NCI-H1105 treated with DMSO at 0.1 percent for 48 hours (cell line): ENCODE measurements around the gene PLA2G15.
"Not testable (repeated sequence)": the region's sequence is repeated elsewhere in the genome, so short reads cannot be mapped to it uniquely, and the experiment has no call there.

Experiments used
- DNase-seq: peaks from one replicate; lab custom pipeline; 2025; lab: John Stamatoyannopoulos, UW

PLA2G15 gene

DNA sequence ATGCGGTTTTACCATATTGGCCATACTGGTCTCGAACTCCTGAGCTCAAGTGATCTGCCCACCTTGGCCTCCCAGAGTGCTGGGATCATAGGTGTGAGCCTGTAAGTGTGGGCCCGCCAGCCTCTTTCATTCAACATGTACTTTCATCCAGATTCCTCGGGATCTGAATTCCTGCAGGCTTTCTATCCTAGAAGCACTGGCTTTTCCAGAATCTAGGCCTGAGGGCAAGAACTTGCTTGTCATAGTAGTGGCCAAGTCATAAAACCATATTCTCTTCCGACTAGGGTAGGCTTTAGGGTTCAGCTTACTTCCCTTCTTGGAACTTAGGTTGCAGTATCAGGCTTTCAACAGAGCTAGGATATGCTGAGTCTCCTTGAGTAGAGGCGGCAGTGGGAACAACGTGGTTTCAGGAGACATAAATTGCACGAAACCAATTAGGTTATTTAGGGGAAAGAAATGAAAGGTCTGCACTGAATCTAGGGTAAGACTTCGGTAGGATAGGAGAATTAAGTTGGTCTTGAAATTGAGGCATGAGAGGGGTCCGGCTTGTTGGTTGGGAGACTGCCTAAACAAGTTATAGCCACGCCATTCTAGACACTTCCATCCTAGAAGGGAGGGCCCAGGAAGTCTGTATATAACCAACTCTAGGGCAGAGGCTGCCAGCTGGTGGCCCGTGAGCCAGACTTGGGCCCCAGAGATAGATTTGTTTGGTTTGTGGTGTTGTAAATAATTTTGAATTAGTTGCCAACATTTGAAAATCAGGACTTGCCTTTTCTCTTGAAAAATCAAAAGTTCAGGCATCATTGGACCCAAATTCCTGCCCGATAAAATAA, 34.8 kb downstream of the PLA2G15 start:
- no peak for DNase-seq

DNA sequence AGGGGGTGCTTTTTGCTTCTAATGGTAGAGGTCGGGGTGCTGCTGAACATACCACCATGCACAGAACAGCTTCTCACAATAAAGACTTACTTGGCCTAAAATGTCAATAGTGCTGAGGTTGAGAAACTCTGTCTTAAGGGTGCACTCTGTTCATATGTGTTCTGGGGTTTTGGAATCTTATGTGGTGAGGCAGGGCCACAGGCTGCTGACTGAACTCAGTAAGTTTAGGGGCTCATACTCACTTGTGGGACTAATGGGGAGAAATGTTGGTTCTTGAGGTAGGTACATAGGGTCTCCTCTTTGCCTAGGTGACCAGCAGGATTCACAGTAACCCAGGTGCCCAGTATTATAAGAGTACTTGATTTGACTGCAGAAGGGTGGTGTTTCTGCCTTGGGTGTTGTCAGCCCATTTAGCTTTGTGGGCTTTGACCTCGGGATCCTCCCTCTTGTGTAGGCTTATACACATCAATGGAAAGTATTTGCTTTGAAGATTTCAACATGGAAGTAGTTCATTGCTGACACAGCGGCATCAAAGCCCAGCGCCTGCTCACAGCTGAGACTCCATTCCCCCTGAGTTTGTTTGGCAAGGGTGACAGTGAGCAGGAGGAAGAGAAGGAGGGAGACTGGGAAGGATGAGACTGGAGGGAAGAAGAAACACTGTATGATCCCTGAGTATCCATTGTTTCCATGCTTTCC, 36.3 kb downstream of the PLA2G15 start:
- DNase-seq = no peak

DNA sequence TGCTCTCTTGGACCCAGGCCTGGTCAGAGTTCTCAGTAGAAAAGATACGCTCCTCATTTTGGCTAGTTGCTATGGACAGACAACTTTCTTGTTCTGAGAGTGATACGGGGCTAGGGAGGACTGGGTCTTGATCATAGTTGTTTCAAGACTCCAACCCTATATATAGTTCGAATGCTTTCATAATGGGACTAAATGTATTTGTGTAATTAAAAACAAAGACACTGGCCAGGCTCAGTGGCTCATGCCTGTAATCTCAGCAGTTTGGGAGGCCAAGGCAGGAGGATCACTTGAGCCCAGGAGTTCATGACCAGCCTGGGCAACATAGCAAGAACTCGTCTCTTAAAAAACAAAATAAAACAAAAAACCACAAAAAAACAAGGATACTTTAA, 36.9 kb downstream of the PLA2G15 start:
- no peak for DNase-seq

DNA sequence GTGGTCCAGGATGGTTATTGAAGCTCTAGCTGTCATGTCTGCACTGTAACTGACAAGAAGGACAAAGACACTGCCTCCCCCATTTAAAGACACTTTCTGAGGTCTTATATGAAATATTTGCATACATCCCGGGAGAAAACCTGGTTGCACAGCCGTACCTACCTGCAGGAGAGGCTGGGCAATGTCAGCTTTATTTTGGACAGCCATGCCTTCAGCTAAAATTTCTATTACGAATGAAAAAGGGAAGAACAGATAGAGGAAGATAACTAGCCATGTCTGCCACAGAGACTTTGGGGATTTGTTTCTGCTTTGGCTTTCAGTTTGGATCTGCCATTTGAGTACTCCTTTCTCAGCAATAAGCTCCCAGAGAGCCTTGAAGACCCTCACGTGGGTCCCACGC, 38.2 kb downstream of the PLA2G15 start:
- no peak for DNase-seq

DNA sequence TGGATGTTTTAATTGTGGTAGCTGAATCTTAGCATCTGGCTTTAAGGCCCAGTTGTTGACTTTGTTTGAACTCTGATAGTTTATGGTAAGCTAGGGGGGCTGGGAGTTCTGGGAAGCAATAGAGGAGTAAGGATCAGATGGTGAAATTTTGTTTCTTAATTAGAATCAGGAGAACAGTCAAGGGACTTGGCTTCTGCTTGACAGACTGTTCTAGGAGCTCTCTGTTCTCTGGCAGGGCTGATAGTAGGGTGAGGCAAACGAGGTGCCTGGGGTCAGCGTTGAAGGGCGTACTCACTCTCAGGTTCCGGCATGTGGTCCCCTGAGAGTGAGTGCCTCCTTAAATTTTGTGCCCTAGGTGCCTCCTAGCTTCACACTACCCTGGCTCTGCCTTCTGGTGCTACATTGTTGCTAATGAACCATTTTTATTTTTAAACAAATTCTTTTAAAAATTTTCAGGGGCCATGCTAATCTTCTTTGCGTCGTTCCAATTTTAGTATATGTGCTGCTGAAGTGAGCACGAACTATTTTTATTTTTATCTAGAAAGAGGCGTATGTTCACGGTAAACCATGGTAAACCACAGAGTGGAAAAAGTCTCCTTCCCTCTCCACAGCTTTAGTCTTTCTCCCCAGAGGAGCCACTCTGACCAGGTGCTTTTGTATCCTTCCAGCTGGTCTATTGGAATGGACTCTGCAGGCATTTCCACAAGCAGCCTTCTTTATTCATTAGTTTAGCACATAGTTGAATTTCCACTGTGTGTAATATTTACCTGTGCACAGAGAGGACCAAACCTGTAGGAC, 38.8 kb downstream of the PLA2G15 start:
- DNase-seq = no peak

DNA sequence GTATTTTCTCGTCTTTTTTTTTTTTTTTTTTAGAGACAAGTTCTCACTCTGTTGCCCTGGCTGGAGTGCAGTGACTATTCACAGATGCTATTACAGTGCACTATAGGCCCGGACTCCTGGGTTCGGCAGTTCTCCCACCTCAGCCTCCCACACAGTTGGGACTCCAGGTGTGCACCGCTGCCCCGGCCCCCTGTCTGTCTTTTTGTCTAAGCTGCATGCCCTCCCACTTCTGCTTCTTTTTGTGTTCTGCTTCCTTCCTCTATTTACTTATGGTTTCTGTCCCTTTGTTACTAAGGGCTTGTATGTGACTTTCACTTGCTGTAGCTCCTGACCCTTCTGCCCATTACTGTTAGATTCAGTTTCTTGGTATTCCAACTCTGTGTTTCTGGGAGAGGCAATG, 39.7 kb downstream of the PLA2G15 start:
- DNase-seq = no peak

DNA sequence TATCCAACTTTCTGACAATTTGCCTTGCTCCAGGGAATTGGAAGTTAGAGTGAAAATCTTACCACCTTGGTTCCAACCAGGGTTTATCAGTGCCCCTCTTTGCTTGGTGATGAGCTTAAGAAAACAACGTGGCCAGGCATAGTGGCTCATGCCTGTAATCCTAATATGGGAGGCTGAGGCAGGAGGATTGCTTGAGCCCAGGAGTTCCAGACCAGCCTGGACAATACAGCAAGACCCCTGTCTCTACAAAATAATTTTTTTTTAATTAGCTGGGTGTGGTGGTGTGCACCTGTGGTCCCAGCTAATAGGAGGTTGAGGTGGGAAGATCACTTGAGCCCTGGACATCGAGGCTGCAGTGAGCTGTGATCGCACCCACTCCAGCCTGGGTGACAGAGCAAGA, 40.5 kb downstream of the PLA2G15 start:
- DNase-seq = no peak

DNA sequence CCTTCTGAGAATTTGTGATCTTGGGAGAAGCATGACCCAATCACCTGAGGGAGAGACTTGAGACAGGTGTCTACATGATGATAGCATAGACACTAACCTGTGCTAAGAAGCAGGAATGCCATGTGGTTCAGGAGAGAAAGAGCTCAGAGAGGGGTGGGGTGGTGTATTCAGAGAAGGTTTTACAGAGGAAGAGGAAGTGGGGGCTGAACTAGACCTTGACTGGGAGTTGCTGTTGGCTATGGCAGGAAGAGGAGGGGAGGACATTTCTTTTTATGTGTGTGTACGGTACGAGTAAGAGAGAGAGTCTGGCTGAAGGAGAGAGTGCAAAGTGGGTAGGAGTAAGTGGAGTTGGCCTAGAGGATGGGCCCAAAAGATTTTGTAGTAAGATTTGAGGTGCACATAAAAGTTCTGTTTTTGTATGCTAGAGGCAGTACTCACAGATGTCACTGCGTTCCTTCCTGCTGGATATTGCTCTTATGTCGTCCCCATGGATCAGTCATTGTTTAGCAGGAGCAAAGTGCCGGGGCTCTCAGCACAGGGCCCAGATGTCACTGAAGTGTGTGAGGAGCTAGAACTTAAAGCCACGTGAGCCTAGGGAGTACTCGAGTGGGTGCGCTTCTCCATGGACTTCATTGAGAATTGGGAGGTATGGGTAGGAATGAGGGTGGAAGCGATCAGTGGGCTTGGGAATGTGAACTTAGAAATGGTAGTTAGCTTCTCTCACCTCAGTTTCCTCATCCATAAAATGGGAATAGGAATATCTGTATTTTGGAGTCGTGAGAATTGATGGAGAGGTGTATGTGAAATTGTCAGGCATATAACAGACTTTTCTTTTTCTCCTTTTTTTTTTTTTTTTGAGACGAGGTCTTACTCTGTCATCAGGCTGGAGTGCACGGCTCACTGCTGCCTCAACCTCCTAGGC, 41.2 kb downstream of the PLA2G15 start:
- no peak for DNase-seq

DNA sequence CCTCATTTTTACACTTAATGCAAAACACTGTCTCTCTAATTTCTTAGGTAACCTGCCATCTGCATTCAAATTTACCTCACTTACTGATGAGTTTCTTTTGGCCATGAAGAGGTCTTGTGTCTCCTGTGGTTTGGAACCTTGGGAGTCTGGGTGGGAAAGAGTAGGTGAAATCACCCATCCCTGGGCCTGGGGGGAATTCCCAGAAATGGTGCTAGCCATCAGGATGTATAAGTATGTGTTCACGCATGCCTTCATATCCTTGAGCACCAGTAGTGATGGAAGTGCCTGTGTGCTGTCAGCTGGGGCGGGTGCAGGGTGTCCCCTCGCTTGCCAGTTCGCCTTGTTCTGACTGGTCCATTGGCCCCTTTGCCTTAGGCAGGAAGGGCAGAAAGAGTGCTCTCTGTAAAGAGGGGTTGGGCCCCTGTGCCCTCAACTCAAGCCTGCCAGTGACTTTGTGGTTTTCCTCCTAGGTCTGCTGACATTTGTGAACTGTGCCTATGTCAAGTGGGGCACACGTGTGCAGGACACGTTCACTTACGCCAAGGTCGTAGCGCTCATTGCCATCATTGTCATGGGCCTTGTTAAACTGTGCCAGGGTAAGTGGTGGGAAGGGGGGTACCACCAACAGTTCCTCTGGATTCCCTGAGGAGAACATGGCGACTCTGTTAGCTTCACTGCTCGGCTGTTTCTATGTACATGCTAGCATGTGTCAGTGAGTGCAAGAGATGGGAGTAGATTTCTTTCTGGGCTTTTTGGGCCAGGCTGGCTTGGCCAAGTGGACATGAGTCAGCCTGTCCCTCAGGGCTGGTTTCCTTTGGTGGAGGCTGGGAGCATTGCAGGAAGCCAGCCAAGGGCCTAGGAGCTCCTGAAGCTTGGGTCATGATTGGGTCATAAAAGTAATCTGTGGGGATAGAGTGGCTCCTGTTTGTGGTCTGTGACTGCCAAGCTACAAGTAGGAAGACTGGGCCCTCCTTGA, 42.4 kb downstream of the PLA2G15 start:
- no peak for DNase-seq

DNA sequence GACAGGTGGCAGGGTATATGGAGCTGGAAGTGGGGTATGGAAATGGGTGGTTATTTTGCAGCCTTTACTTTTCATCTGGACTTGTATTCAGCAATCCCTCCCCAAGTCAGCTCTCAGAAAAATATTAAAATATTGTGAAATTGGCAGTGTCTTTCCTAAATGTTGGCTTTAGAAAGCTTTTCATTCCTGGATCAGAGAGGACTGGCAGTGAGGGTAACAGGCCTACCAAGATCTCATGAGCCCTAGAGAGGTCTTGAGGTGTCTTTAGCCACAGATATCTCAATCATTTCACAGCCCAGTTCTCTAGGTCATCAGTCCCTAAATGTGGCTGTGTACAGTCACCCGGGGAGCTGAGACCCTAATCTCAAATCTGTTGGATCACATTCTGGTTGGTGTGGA, 43.1 kb downstream of the PLA2G15 start:
- no peak for DNase-seq

DNA sequence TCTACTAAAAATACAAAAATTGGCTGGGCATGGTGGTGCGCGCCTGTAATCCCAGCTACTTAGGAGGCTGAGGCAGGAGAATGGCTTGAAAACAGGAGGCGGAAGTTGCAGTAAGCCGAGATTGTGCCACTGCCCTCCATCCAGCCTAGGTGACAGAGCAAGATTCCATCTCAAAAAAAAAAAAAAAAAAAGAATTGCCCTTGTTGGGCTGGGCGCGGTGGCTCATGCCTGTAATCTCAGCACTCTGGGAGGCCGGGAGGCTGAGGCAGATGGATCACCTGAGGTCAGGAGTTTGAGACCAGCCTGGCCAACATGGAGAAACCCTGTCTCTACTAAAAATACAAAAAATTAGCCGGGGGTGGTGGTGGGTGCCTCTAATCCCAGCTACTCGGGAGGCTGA, 43.6 kb downstream of the PLA2G15 start:
- DNase-seq = not testable (repeated sequence)

DNA sequence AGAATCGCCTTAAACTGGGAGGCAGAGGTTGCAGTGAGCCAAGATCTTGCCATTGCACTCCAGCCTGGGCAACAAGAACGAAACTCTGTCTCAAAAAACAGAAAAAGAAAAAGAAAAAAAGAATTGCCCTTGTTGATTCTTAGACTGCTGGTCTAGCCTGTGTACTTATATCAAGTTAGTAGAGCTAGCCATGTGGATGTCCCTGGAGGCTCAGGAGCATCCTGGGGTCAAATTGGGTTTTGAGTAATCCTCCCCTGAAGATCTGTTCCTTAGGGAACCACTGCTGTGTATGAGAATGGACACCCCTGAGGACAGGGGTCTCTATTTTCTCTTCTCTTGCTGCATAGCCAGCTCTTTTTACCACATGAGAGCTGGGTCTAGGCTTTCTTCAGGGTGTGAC, 44.0 kb downstream of the PLA2G15 start:
- DNase-seq = no peak

DNA sequence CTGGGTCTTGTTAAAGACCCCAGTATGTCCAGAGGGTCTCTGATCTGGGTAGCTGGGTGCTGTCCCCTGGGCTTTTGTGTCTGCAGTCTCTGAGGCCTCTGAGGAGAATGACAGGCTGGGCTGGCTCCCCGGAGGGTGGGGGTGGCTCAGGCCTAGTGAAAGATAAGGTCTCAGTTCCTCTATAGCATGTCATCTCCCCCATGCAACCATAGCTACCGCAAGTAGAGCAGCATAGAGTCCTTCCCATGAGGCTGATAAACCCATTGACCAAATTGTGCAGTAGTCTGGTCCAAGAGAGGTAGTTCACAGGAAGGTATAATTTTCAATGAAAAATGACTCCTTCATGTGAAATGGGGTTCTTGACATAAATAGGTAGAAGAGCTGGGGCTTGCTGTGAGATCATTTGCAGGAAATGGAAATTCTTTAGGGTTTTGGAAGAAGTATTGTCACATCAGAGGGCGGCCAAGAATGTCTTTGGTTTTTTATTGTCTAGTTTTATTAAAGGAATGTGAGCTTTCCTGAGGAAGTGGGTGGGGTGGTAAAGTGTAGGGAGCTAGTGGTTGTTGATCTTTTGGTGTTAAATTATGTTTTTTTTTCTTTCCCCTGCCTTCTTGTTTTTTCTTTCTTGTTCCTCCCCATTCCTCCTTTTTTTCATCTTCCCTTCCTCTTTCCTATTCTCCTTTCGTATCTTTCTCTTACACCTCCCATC, 44.6 kb downstream of the PLA2G15 start:
- DNase-seq = no peak

DNA sequence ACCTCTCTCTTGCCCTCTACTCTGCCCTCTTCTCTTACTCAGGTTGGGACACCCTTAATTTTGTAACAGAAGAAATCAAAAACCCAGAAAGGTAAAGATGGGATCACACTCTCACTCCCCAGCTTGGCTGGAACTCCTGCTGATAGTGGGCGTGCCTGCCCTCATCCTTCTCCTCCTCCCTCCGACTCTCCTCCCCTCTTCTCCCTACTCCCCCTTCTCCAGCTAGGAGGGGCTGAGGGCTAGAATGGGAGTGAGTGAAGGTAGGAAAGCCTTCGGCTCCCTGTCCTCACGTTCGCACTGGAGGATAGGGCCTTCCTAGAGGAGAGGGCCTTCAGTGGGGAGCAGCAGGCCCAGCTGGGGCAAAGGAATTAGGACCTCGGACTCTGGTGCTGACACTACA, 45.3 kb downstream of the PLA2G15 start:
- DNase-seq = no peak

DNA sequence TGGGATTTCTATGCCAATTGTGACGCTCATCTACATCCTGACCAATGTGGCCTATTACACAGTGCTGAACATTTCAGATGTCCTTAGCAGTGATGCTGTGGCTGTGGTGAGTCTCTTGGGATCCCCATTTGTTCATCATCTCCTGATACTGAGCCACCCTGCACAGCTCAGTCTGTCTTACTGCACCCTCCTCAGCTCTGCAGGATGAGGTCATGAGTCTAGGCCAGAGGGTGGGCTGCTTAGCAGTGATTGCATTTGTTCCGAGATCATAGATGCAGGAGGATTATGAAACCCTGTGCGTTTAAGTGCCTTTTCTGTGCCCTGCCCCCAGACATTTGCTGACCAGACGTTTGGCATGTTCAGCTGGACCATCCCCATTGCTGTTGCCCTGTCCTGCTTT, 46.1 kb downstream of the PLA2G15 start:
- DNase-seq = no peak

DNA sequence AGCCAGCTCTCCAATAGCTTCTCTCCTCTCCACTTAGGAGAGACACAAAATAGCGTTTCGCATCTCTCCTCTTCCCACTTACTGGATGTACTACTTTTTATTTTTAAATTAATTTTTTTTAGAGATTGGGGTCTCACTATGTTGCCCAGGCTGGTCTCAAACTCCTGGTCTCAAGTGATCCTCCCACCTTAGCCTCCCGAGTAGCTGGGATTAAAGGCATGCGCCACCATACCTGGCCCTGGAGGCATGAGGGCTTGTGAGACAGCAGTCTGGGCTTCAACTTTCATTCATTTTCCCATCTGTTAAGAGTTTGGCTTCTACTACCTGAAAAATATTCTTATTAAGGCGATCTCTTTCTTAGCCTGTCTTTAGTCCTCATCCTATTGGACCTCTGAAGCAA, 47.3 kb downstream of the PLA2G15 start:
- no peak for DNase-seq

DNA sequence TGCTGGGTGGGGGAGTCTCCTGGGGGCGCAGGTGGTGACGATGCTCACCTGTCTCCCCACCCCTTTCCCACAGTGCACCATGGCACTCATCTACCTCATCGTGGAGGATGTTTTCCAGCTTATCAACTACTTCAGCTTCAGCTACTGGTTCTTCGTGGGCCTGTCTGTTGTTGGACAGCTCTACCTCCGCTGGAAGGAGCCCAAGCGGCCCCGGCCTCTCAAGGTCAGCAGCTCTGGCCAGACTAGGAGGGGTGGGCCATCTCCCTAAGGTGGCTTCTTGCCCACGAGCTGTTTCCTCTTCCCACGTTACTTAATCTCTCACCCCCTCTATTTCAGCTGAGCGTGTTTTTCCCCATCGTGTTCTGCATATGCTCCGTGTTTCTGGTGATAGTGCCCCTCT, 51.1 kb downstream of the PLA2G15 start:
- DNase-seq = no peak

DNA sequence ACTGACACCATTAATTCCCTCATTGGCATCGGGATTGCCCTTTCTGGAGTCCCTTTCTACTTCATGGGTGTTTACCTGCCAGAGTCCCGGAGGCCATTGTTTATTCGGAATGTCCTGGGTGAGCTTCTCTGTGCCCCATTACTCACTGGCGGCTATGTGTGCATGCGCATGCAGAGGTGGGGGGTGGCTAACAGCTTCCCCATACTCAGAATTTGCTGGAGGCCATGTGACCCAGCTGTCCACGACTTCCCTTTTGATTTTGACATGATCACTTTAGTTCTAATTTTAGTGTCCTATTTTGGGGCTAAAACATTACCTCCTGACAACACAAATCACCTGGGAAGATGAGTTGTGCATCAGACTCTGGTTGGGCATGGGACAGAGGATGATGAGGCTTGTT, 51.5 kb downstream of the PLA2G15 start:
- no peak for DNase-seq

DNA sequence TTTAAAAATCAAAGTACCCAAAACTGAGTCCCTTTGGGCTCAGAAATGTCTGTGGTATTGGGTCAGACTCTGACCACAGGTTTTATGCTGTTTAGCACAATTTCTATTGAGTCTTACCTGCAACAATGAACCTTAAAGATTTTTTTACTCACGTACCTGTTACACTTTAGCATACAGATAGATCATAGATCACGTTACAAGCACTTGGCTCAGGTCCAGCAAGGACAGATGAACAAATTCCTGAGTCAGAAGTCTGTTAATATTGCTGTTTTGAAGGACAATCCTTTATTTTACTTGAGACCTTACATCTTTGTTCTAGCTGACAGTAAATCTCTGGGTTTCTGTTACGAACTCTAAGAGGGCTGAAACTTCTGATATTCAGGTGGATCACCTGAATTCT, 52.7 kb downstream of the PLA2G15 start:
- DNase-seq = no peak

DNA sequence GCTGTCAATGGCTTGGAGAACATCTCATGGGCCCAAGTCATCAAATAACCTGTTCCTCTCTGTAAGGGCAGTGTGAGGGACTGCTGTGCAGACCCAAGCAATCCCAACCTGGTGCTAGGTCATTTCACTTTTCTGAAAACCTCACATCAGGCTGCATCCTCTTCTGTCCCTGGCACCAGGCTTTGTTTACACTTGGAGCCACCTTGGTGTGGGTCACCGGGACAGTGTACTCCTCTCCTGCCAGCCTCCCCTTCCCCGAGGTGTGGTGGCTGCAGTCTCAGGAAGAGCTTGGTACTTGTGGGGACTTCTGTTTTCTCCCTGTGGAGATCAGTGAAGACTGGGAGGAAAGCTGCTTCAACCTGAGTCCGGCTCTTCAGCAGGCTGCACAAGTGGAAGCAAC, 53.1 kb downstream of the PLA2G15 start:
- no peak for DNase-seq
